GM12865 (cell line): ENCODE data around the gene RAD9A.

Experiments
- DNase-seq: peaks from one replicate; pipeline ENCODE4 v3.0.0; 2010; ENCODE audit warnings: low read depth
- H3K4me3 ChIP-seq: 2 replicates; pipeline ENCODE4 v1.5.1; 2011; ENCODE audit warnings: mild to moderate bottlenecking, low read depth, low read length, control low read depth
- TF ChIP-seq, protein P1 (sequence below): IDR thresholded peaks from 2 replicates; pipeline ENCODE4 v1.5.1; 2011; ENCODE audit warnings: low read length, control low read depth, low read depth, inconsistent platforms; ENCODE audit not compliant: insufficient read depth; ENCODE audit errors: missing control alignments

The RAD9A gene

DNA sequence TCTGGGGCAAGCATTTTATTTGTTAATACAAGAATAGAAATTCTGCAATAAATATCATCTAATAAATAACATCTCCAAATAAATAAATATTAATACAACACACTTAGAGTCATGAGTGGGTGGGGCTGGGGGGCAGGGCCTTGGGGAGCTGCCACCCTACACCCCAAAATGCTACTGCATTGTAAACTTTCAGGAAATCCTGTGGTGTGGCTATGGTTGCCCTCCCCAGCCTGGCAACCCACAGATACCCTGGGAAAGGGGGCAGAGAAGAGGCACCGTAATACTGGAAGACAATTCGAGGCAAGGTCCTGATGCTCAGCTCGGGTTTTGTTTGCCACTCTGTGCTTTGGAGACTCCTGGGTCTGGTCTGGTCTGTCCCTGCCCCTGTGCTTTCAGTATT lies 27.6 kb upstream of the RAD9A start:
- DNase-seq: no peak
- no peak overlapping the region for H3K4me3 ChIP-seq
- TF ChIP-seq, protein P1, sequence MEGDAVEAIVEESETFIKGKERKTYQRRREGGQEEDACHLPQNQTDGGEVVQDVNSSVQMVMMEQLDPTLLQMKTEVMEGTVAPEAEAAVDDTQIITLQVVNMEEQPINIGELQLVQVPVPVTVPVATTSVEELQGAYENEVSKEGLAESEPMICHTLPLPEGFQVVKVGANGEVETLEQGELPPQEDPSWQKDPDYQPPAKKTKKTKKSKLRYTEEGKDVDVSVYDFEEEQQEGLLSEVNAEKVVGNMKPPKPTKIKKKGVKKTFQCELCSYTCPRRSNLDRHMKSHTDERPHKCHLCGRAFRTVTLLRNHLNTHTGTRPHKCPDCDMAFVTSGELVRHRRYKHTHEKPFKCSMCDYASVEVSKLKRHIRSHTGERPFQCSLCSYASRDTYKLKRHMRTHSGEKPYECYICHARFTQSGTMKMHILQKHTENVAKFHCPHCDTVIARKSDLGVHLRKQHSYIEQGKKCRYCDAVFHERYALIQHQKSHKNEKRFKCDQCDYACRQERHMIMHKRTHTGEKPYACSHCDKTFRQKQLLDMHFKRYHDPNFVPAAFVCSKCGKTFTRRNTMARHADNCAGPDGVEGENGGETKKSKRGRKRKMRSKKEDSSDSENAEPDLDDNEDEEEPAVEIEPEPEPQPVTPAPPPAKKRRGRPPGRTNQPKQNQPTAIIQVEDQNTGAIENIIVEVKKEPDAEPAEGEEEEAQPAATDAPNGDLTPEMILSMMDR: no peak

DNA sequence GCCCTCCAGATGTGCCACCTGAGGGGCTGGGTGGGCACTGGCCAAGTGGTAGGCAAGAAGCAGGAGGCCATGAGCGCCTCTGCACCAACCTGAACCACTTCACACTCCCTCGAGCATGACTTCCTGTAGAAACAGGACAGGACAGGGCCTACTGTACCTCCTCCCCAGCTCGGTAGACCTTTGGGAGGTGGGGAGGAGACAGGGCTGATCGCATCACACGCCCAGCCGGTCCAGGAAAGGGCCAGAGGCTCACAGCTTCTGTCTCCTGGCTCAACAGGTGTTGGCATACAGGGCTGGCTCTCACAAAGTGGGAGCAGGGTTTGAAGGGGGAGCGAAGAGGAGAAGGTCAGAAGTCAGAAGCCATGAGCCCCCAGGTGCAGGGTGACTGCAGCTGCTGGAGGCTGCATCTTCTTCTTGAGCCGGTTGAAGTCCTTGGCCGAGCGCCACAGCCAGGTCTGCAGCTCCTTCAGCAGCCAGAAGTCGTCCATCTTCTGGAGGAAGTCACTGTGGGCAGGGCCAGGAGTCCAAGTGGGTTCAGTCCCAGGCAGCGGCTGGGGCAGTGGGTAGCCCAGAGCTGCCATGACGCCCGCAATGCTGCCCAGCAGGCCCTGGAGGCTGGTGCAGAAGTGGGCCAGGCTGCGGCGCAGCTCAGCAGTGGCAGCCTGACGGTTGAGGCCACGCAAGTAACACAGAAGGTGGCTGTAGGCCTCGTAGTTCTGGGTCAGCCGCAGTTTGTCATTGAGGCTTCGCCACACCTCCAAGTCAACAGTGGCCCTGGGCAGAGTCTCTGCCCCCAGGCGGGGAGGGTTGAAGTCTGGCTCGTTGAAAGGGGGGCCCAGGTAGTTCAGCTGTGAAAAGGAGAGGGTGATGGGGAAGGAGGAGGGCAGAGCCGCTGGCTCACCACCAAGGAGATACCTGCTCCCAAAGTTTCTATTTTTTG lies 26.7 kb upstream of the RAD9A start:
- no peak overlapping the region for H3K4me3 ChIP-seq
- TF ChIP-seq, protein P1: no peak
- no peak for DNase-seq

DNA sequence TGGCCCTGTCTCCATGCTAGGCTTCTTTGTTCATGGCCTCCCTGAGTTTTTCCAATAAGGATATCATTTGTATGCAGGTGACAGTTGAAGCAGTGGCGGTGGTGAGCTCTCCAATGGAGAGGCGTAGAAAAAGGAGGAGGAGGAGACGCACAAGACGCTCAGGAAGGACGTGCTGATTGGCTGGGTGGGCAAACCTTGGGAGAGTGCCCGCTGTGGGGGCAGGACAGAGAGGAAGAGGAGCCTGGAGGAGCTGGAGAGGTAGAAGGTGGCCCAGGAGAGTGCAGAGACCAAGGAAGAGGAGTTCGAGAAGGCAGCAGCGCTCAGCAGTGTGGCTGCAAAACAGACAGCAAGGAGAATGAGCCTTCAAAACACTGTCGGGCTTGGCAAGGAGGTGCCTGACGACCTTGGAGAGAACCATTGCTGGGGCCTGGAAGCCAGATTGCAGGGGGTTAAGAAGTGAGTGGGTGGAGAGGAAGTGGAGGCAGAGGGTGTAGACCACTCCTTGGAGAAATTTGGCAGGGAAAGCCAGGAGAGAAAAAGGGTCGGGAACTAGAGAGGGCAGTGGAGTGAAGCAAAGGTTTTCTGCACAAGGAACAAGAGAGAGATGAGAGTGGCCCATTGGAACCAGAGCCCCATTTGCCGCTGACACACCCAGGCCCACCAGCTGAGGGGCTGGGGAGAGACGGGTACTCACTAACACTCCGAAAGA lies 25.9 kb upstream of the RAD9A start:
- TF ChIP-seq, protein P1: no peak
- H3K4me3 ChIP-seq: no peak overlapping the region
- DNase-seq: no peak

DNA sequence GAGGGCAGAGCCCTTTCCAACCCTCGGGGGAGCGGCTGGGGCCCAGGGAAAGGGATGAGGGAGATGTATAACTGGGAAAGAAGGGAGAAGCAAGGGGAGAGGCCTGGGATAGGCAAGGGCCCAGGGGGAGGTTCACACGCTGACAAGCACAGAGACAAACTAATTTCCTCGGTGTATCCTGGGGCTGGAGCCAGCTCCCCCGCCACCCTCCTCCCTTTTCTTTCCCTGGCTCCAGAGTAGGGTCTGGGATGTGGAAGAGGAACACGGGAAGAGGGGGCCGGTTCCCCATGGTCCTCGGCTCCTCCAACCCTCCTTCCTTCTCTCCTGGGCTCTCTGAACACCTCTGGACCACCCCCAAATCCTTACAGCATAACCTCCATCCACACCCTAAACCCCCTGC lies 25.2 kb upstream of the RAD9A start:
- no peak for DNase-seq
- TF ChIP-seq, protein P1: no peak

GRCh38 chr11:67366961-67367760 lies 24.6 kb upstream of the RAD9A start:
- TF ChIP-seq, protein P1: no peak
- H3K4me3 ChIP-seq: no peak overlapping the region
- DNase-seq: no peak

More for the DNA sequence above, 25.2 kb upstream of the RAD9A start:
- no peak overlapping the region for H3K4me3 ChIP-seq

GRCh38 chr11:67367761-67368227 lies 24.0 kb upstream of the RAD9A start:
- no peak overlapping the region for H3K4me3 ChIP-seq
- DNase-seq: no peak
- TF ChIP-seq, protein P1: no peak
